Neutrophil (primary cell): ENCODE results near the gene TPSB2.

Experiments used
- H3K27ac ChIP-seq: fragments of 200-600 bp; sonication (generic); 2 replicates; pipeline ENCODE4 v1.5.1; 2016; ENCODE audit warnings: mild to moderate bottlenecking, moderate library complexity
- H3K27me3 ChIP-seq: fragments of 200-600 bp; sonication (generic); 2 replicates; pipeline ENCODE4 v1.6.0; 2016; ENCODE audit warnings: mild to moderate bottlenecking
- H3K36me3 ChIP-seq: fragments of 200-600 bp; sonication (generic); 2 replicates; pipeline ENCODE4 v1.5.1; 2017
- H3K4me1 ChIP-seq, 2 experiments: fragments of 200-600 bp in 1 of 2; sonication (generic) in 1 of 2; 1 replicate in 1 of 2; 2 replicates in 1 of 2; pipeline versions ENCODE4 v1.5.1 to v1.6.1; 2013 to 2016; ENCODE audit warnings: low read depth in 1 of 2, low read length in 1 of 2, mild to moderate bottlenecking in 1 of 2, moderate library complexity in 1 of 2; ENCODE audit not compliant: control insufficient read depth in 1 of 2, insufficient read depth in 1 of 2
- H3K4me3 ChIP-seq, 2 experiments: fragments of 200-600 bp in 1 of 2; sonication (generic) in 1 of 2; 1 replicate in 1 of 2; 2 replicates in 1 of 2; pipeline ENCODE4 v1.5.1; 2013 to 2016; ENCODE audit warnings: low read depth in 1 of 2, low read length in 1 of 2, mild to moderate bottlenecking in 1 of 2, moderate library complexity in 1 of 2
- H3K9me3 ChIP-seq: fragments of 200-600 bp; sonication (generic); 2 replicates; pipeline ENCODE4 v1.5.1; 2016
- CTCF ChIP-seq: fragments of 200-600 bp; sonication (generic); IDR thresholded peaks from 2 replicates; pipeline ENCODE4 v1.5.1; 2016; ENCODE audit warnings: antibody characterized with exemption

TPSB2 gene

DNA sequence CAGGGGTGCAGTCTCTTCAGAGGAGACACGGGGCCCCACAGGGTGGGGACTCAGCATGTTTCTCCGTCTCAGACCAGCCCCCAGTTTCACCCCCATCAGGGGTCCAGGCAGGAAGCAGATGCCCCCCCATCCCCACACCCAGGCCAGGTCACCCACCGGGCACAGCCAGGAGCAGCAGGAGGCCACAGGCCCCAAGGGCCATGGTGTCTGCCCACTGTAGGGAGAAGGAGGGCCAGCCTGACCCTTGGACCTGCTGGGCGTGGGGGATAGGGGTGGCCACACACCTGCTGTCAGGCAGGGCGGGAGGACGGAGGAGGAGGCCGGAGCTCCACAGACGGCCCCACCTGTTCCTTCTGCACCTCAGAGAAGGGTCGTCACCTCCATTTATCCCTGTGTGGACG is 4.9 kb downstream of the TPSB2 start, which contains the start of gene TPSG1:
Gene TPSG1, minus strand, starts transcription at position 218 of the 401 bp plus-strand sequence. Its CDS starts 16 bp downstream, at position 202.
- TF ChIP-seq CTCF: no peak

DNA sequence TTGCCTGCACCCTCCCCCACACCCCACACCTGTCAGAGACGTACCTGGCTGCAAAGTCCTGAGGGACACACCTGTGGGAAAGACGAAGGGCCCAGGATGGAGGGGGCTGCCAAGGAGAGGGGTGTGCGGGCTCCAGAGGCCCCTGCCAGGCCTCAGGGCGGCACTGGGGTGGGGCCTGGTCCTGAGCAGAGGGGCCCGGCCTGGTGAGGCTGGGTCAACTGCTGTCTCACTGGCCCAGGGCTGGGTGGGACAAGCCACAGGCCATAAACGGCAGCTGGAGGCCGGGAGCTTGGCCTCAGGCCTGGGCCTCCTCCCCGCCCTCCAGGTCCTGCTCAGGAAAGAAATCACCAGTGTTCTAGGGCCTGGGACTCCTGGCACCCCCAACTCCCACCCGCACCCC is 5.4 kb downstream of the TPSB2 start:
- Histone ChIP-seq H3K4me3 (no peak overlapping the region), H3K27me3 (no peaks in the 10 kb centered on the region), H3K9me3 (no peaks in the 10 kb centered on the region), H3K4me1 (no peaks in the 10 kb centered on the region), H3K36me3 (no peaks in the 10 kb centered on the region), H3K27ac (no peak overlapping the region)
- no peak for TF ChIP-seq CTCF

More for the DNA sequence above, 4.9 kb downstream of the TPSB2 start, which contains the start of gene TPSG1:
- H3K27me3 ChIP-seq: no peaks in the 10 kb centered on the region
- H3K4me1 ChIP-seq: no peaks in the 10 kb centered on the region
- H3K36me3 ChIP-seq: no peaks in the 10 kb centered on the region
- H3K27ac ChIP-seq: no peak within 1 kb of the TSS
- H3K9me3 ChIP-seq: no peaks in the 10 kb centered on the region
- no peak within 1 kb of the TSS for H3K4me3 ChIP-seq

DNA sequence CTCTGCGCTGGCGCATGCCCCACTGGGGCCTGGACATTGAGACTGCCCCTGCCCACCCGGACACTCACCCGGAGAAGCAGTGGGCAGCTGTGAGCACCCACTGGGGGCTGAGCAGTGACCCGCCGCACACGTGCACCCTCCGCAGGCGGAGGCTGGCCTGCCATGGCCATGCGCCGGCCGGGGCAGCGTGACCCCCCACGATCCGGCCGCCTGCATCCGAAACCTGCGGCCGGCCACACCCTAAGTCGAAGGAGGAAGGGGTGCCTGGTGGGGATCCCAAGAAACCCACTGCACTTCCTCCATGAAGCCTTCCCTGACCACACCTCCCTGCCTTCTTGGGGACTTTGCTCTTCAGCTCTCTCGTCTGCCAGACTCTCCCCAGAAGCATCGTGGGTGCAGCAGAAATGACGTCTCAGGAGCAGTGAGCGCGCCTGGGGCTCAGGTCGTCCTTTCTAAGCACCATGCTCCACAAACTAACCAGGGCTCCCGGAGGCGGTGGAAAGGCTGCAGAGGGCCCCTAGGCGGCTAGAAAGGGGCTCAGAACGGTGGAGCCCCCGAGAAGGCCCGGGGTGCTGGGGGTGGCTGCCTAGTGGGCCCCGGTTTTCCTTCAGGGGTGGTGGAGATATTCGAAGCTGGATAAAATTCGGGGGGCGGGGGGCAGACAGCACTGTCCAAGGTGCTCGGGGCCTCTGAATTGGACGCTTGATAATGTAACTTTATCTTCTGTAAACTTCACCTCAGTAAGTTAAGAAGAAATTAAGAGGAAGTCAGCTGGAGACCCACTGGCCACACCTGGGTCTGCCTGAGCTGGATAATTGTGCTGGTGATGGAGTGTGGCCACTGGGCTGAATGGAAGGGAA is 6.4 kb downstream of the TPSB2 start:
- TF ChIP-seq CTCF: no peak
- Histone ChIP-seq H3K4me1 (no peaks in the 10 kb centered on the region), H3K9me3 (no peaks in the 10 kb centered on the region), H3K4me3 (no peak overlapping the region), H3K27ac (no peak overlapping the region), H3K27me3 (no peaks in the 10 kb centered on the region), H3K36me3 (no peaks in the 10 kb centered on the region)

GRCh38 chr16:1222553-1223354 is 7.2 kb downstream of the TPSB2 start:
- Histone ChIP-seq H3K4me3 (no peak overlapping the region), H3K4me1 (no peaks in the 10 kb centered on the region), H3K27me3 (no peaks in the 10 kb centered on the region), H3K9me3 (no peaks in the 10 kb centered on the region), H3K27ac (no peak overlapping the region), H3K36me3 (no peaks in the 10 kb centered on the region)
- no peak for TF ChIP-seq CTCF

DNA sequence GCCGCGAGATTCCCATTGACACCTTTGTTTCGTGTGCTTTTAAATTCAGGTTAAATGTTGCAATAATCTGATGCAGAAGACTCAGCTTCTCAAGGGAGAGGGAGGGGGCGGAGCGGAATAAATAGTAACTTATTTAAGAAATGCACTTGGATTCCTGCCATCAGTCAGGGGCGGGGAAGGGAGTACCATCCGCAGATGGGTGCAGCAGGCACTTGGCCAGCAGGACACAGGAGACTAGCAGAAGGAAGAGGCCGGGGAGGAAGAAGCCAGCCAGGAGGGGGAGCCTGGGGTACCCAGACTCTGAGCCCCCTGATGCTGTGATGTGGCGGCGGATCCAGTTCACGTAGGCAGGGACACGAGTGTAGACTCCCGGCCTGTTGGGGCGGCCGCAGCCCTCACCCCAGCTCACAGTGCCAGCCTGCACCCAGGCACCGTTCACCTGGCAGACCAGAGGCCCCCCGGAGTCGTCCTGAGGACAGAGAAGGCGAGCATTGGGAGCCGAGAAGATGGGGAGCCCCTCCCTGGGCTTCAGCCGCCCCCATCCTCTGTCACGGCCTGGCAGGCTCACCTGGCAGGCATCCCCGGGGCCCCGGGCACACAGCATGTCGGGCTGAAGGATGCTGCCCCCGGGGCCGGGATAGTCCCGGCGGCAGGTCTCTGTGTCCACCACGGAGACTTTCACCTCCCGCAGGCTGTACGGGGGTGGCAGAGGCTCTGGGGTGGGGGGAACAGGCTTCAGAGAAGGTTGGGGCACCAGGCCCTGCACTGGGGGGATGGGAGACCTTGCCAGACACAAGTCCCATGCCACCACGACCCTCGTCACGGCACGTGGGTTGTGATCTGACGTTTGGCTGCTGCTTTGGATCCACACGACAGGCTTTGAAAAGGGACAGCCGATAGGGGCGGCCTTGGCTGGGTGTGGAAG is 8.1 kb downstream of the TPSB2 start:
- Histone ChIP-seq H3K4me3 (no peak overlapping the region), H3K9me3 (no peaks in the 10 kb centered on the region), H3K36me3 (no peaks in the 10 kb centered on the region), H3K27me3 (no peaks in the 10 kb centered on the region), H3K27ac (no peak overlapping the region), H3K4me1 (no peaks in the 10 kb centered on the region)
- TF ChIP-seq CTCF: no peak
